MM.1S (cell line): ENCODE measurements around the gene TRIM7.

Experiments
- DNase-seq: peaks from one replicate; pipeline ENCODE4 v3.0.0-alpha.2; 2015
- H2AFZ ChIP-seq: fragments of 300-600 bp; sonication (generic); 2 replicates; pipeline ENCODE4 v1.6.0; 2016; ENCODE audit warnings: antibody characterized with exemption, low read length
- H3F3A ChIP-seq: fragments of 300-600 bp; sonication (generic); 2 replicates; pipeline ENCODE4 v1.6.1; 2016; ENCODE audit warnings: mild to moderate bottlenecking, antibody characterized with exemption, low read length, moderate library complexity, mixed read lengths; ENCODE audit not compliant: insufficient read depth
- H3K27ac ChIP-seq: fragments of 300-600 bp; sonication (generic); 2 replicates; pipeline ENCODE4 v1.5.1; 2016; ENCODE audit warnings: mild to moderate bottlenecking, low read length
- H3K27me3 ChIP-seq: fragments of 300-600 bp; sonication (generic); replicated peaks from 2 replicates; pipeline ENCODE4 v1.6.0; 2016; ENCODE audit warnings: low read length; ENCODE audit not compliant: insufficient read depth
- H3K36me3 ChIP-seq: fragments of 300-600 bp; sonication (generic); replicated peaks from 2 replicates; pipeline ENCODE4 v1.6.1; 2016; ENCODE audit warnings: mild to moderate bottlenecking, low read length, mixed read lengths; ENCODE audit not compliant: insufficient read depth
- H3K4me1 ChIP-seq: fragments of 300-600 bp; sonication (generic); 2 replicates; pipeline ENCODE4 v1.6.1; 2016; ENCODE audit warnings: low read length, mixed read lengths
- H3K4me2 ChIP-seq: fragments of 300-600 bp; sonication (generic); 2 replicates; pipeline ENCODE4 v1.6.0; 2016; ENCODE audit warnings: low read depth, low read length
- H3K4me3 ChIP-seq: fragments of 300-600 bp; sonication (generic); 2 replicates; pipeline ENCODE4 v1.5.1; 2016; ENCODE audit warnings: low read length, mixed read lengths
- H3K79me2 ChIP-seq: fragments of 300-600 bp; sonication (generic); 2 replicates; pipeline ENCODE4 v1.6.1; 2016; ENCODE audit warnings: mixed run types, low read length, mixed read lengths
- H3K9ac ChIP-seq: fragments of 300-600 bp; sonication (generic); 2 replicates; pipeline ENCODE4 v1.6.1; 2016; ENCODE audit warnings: low read length, mixed read lengths
- H3K9me2 ChIP-seq: fragments of 300-600 bp; sonication (generic); replicated peaks from 2 replicates; pipeline ENCODE4 v1.6.1; 2016; ENCODE audit warnings: mild to moderate bottlenecking, low read length, mixed read lengths; ENCODE audit not compliant: insufficient read depth
- H3K9me3 ChIP-seq: fragments of 300-600 bp; sonication (generic); replicated peaks from 2 replicates; pipeline ENCODE4 v1.6.1; 2016; ENCODE audit warnings: mild to moderate bottlenecking, low read length, mixed read lengths; ENCODE audit not compliant: insufficient read depth
- H4K20me1 ChIP-seq: fragments of 300-600 bp; sonication (generic); 2 replicates; pipeline ENCODE4 v1.6.1; 2016; ENCODE audit warnings: mild to moderate bottlenecking, low read length, moderate library complexity, mixed read lengths; ENCODE audit not compliant: insufficient read depth
- CTCF ChIP-seq: fragments of 300-600 bp; sonication (generic); IDR thresholded peaks from 2 replicates; pipeline ENCODE4 v1.5.1; 2016; ENCODE audit warnings: antibody characterized with exemption, low read length, mixed read lengths
- EZH2 ChIP-seq: fragments of 300-600 bp; sonication (generic); optimal IDR thresholded peaks from 2 replicates; pipeline ENCODE3; 2017; ENCODE audit warnings: low read depth, mild to moderate bottlenecking, antibody characterized with exemption, low read length, mixed read lengths
- EZH2phosphoT487 ChIP-seq: fragments of 300-600 bp; sonication (generic); IDR thresholded peaks from 2 replicates; pipeline ENCODE4 v1.6.1; 2018; ENCODE audit warnings: antibody characterized with exemption, low read length

TRIM7 gene

GRCh38 chr5:181168595-181169118 is 36.3 kb downstream of the TRIM7 start:
- Histone ChIP-seq H3F3A (peaks cover 10% of the 10 kb centered on the region), H3K27ac (no peak overlapping the region), H3K79me2 (no peaks in the 10 kb centered on the region), H3K9me2 (no peaks in the 10 kb centered on the region), H3K27me3 (peaks cover 39% of the 10 kb centered on the region), H2AFZ (no peak overlapping the region), H3K9ac (no peak overlapping the region), H3K9me3 (no peaks in the 10 kb centered on the region), H3K4me2 (no peak overlapping the region), H3K36me3 (no peaks in the 10 kb centered on the region), H3K4me1 (peaks cover 24% of the 10 kb centered on the region), H4K20me1 (no peaks in the 10 kb centered on the region), H3K4me3 (no peak overlapping the region)
- TF ChIP-seq EZH2phosphoT487, result no peak
- no peak for TF ChIP-seq CTCF
- no peak for TF ChIP-seq EZH2
- DNase-seq, result no peak

- H3K27me3 ChIP-seq, result peaks cover 43% of the 10 kb centered on the region
- TF ChIP-seq EZH2 (no peak), CTCF (peak; percentile 43), EZH2phosphoT487 (no peak)
- no peak overlapping the region for H2AFZ ChIP-seq
- peaks cover 3% of the 10 kb centered on the region; the same call in 1 of the 2 replicates for H3F3A ChIP-seq
- H3K4me1 ChIP-seq, result peaks cover 23% of the 10 kb centered on the region
- H3K4me2 ChIP-seq, result no peak overlapping the region
- H3K4me3 ChIP-seq, result no peak overlapping the region
- no peaks in the 10 kb centered on the region for H4K20me1 ChIP-seq
- no peak overlapping the region for H3K9ac ChIP-seq
- H3K79me2 ChIP-seq, result no peaks in the 10 kb centered on the region
- no peak overlapping the region for H3K27ac ChIP-seq
- no peak for DNase-seq
- no peaks in the 10 kb centered on the region for H3K36me3 ChIP-seq
- H3K9me2 ChIP-seq, result no peaks in the 10 kb centered on the region
- no peaks in the 10 kb centered on the region for H3K9me3 ChIP-seq
Observed at GRCh38 chr5:181167814-181168488, 37.0 kb downstream of the TRIM7 start.

GRCh38 chr5:181166812-181167733 is 37.9 kb downstream of the TRIM7 start:
- no peak overlapping the region for H3K9ac ChIP-seq
- H3K4me1 ChIP-seq, result peaks cover 17% of the 10 kb centered on the region; the same call in 1 of the 2 replicates
- no peak for TF ChIP-seq EZH2
- TF ChIP-seq EZH2phosphoT487, result no peak
- no peak for TF ChIP-seq CTCF
- no peaks in the 10 kb centered on the region for H3K79me2 ChIP-seq
- H3K4me2 ChIP-seq, result no peak overlapping the region
- H3K27ac ChIP-seq, result no peak overlapping the region
- no peak for DNase-seq
- no peak overlapping the region for H3K4me3 ChIP-seq
- H3K27me3 ChIP-seq, result peaks cover 43% of the 10 kb centered on the region
- H3K36me3 ChIP-seq, result no peaks in the 10 kb centered on the region
- H3K9me3 ChIP-seq, result no peaks in the 10 kb centered on the region
- no peaks in the 10 kb centered on the region for H3K9me2 ChIP-seq
- H2AFZ ChIP-seq, result no peak overlapping the region
- no peaks in the 10 kb centered on the region for H4K20me1 ChIP-seq
- H3F3A ChIP-seq, result no peaks in the 10 kb centered on the region
